Vagina (tissue), 2 donors: ENCODE measurements around the gene MRGPRD. TPM values are rescaled to one million over a fixed set of nuclear protein-coding genes. Genes with fewer than 3 reads are reported as not detected.

Experiments
- DNase-seq, 2 donors: peaks; one replicate each; pipeline ENCODE4 v3.0.0-alpha.2; 2017; ENCODE audit errors: extremely low spot score in 2 of 2
- H3K27ac ChIP-seq: fragments of 200-600 bp; sonication (generic); one replicate; pipeline ENCODE4 v1.5.1; 2019
- H3K27me3 ChIP-seq: fragments of 200-600 bp; sonication (generic); one replicate; pipeline ENCODE4 v1.5.1; 2019
- H3K36me3 ChIP-seq, 2 donors: fragments of 200-600 bp; sonication (generic); one replicate each; pipeline ENCODE4 v1.5.1; 2017 to 2019
- H3K4me1 ChIP-seq: fragments of 200-600 bp; sonication (generic); one replicate; pipeline ENCODE4 v1.5.1; 2019
- H3K4me3 ChIP-seq, 2 donors: fragments of 200-600 bp; sonication (generic); 1 replicate in 1 of 2; 2 replicates in 1 of 2; pipeline ENCODE4 v1.5.1; 2016 to 2019
- H3K9me3 ChIP-seq: fragments of 200-600 bp; sonication (generic); one replicate; pipeline ENCODE4 v1.5.1; 2019
- CTCF ChIP-seq, 3 experiments: fragments of 450-650 bp in 2 of 3; fragments of 200-600 bp in 1 of 3; sonication (generic) in 1 of 3; IDR thresholded peaks; one replicate each; pipeline ENCODE4 v1.5.1; 2017 to 2019; ENCODE audit warnings: antibody characterized with exemption in 3 of 3, mild to moderate bottlenecking in 2 of 3, moderate library complexity in 2 of 3
- POLR2A ChIP-seq, 2 donors: fragments of 450-650 bp; IDR thresholded peaks; one replicate each; pipeline ENCODE4 v1.6.1; 2017; ENCODE audit warnings: antibody characterized with exemption in 2 of 2, mild to moderate bottlenecking in 2 of 2, moderate library complexity in 2 of 2
- POLR2AphosphoS5 ChIP-seq, 2 donors: sonication (generic); formaldehyde crosslinking; IDR thresholded peaks; one replicate each; pipeline ENCODE4 v1.9.0; 2017; ENCODE audit warnings: antibody characterized with exemption in 2 of 2, mild to moderate bottlenecking in 2 of 2, low read depth in 1 of 2; ENCODE audit not compliant: insufficient read depth in 1 of 2
- intact Hi-C: fragments of 100-400 bp; cut with DNase I; formaldehyde crosslinking; loops from one replicate; pipeline ENCODE4 v1.15.1; 2023
- total RNA-seq: library from RNA; depleted of rRNA; stranded (reverse); fragments of >200 nt; gene quantifications from one replicate; pipeline ENCODE4 v1.2.3, GENCODE V29; 2016

The MRGPRD gene
- total RNA-seq, 1 donor from 2014 or later, result not detected

- peak overlapping the region; percentile 82 for H3K27ac ChIP-seq
- no peaks in the 10 kb centered on the region for H3K9me3 ChIP-seq
- H3K4me3 ChIP-seq, result no peak overlapping the region
- no peak for DNase-seq
- no peaks in the 10 kb centered on the region for H3K27me3 ChIP-seq
- peaks cover 77% of the 10 kb centered on the region for H3K4me1 ChIP-seq
- peaks cover 5 to 17% of the 10 kb centered on the region in 2 donors for H3K36me3 ChIP-seq
- intact Hi-C loops, result loop anchor here (5.0 kb wide), 1 partner anchor 55 kb away; no protein-coding TSS in a partner anchor
- TF ChIP-seq CTCF (IDR thresholded peaks at IDR 0.05) (no peak), POLR2AphosphoS5 (IDR thresholded peaks at IDR 0.05; ENCODE audit: insufficient read depth in 1 of 2, low read depth in 1 of 2) (peak in 1 of 2 donors; percentile 31), POLR2A (IDR thresholded peaks at IDR 0.05) (no peak)
These were observed 21.9 kb upstream of the MRGPRD start for GRCh38 chr11:69002570-69003231.

GRCh38 chr11:69002110-69002569 is 21.4 kb upstream of the MRGPRD start:
- intact Hi-C loops, result loop anchor here (5.0 kb wide), 1 partner anchor 55 kb away; no protein-coding TSS in a partner anchor
- TF ChIP-seq CTCF (IDR thresholded peaks at IDR 0.05), result no peak
- no peak for TF ChIP-seq POLR2A (IDR thresholded peaks at IDR 0.05)
- no peak for TF ChIP-seq POLR2AphosphoS5 (IDR thresholded peaks at IDR 0.05; ENCODE audit: insufficient read depth in 1 of 2, low read depth in 1 of 2)
- peak overlapping the region; percentile 82 for H3K27ac ChIP-seq
- peaks cover 5 to 17% of the 10 kb centered on the region in 2 donors for H3K36me3 ChIP-seq
- no peaks in the 10 kb centered on the region for H3K9me3 ChIP-seq
- H3K4me1 ChIP-seq, result peaks cover 74% of the 10 kb centered on the region
- H3K4me3 ChIP-seq, result no peak overlapping the region
- no peak for DNase-seq
- H3K27me3 ChIP-seq, result no peaks in the 10 kb centered on the region

GRCh38 chr11:69001243-69002081 is 20.7 kb upstream of the MRGPRD start:
- Histone ChIP-seq H3K9me3 (no peaks in the 10 kb centered on the region), H3K27me3 (no peaks in the 10 kb centered on the region), H3K27ac (peak overlapping the region; percentile 82), H3K36me3 (peaks cover 5 to 17% of the 10 kb centered on the region in 2 donors), H3K4me1 (peaks cover 72% of the 10 kb centered on the region), H3K4me3 (no peak overlapping the region)
- intact Hi-C loops, result loop anchor here (5.0 kb wide), 1 partner anchor 54 kb away; no protein-coding TSS in a partner anchor
- TF ChIP-seq POLR2AphosphoS5 (IDR thresholded peaks at IDR 0.05; ENCODE audit: insufficient read depth in 1 of 2, low read depth in 1 of 2) (peak in 1 of 2 donors; percentile 12), POLR2A (IDR thresholded peaks at IDR 0.05) (no peak)
- DNase-seq, result no peak

GRCh38 chr11:69000831-69001242 is 20.1 kb upstream of the MRGPRD start:
- H3K4me3 ChIP-seq, result no peak overlapping the region
- H3K4me1 ChIP-seq, result peaks cover 72% of the 10 kb centered on the region
- intact Hi-C loops, result loop anchor here (5.0 kb wide), 1 partner anchor 54 kb away; no protein-coding TSS in a partner anchor

More at GRCh38 chr11:69000831-69001242, 20.1 kb upstream of the MRGPRD start:
- H3K36me3 ChIP-seq, result peaks cover 5 to 12% of the 10 kb centered on the region in 2 donors
- H3K27me3 ChIP-seq, result no peaks in the 10 kb centered on the region
- peak overlapping the region; percentile 82 for H3K27ac ChIP-seq
- DNase-seq, result no peak
- TF ChIP-seq POLR2A (IDR thresholded peaks at IDR 0.05) (no peak), POLR2AphosphoS5 (IDR thresholded peaks at IDR 0.05; ENCODE audit: insufficient read depth in 1 of 2, low read depth in 1 of 2) (peak in 1 of 2 donors; percentile 79), CTCF (IDR thresholded peaks at IDR 0.05) (peak in 2 of 3 experiments; percentile 27 to 74)
- H3K9me3 ChIP-seq, result no peaks in the 10 kb centered on the region
